Endodermal cell (in vitro differentiated cells): ENCODE data around the gene LHPP. TPM values are rescaled to one million over a fixed set of nuclear protein-coding genes. Genes with fewer than 3 reads are reported as not detected.
"Not testable (repeated sequence)": the region's sequence is repeated elsewhere in the genome, so short reads cannot be mapped to it uniquely, and the experiment has no call there.

ENCODE experiments used
- DNase-seq: peaks from one replicate; pipeline ENCODE4 v3.0.0-alpha.2; 2017
- H3K27ac ChIP-seq: 2 replicates; pipeline ENCODE4 v1.5.1; 2013; ENCODE audit warnings: mild to moderate bottlenecking, low read depth, low read length, moderate library complexity
- H3K27me3 ChIP-seq: 2 replicates; pipeline ENCODE4 v1.6.1; 2013; ENCODE audit warnings: mild to moderate bottlenecking, low read length, moderate library complexity; ENCODE audit not compliant: insufficient read depth, control insufficient read depth, poor library complexity, severe bottlenecking
- H3K36me3 ChIP-seq: 2 replicates; pipeline ENCODE4 v1.7.0; 2013; ENCODE audit warnings: mild to moderate bottlenecking, low read length, moderate library complexity; ENCODE audit not compliant: control insufficient read depth, insufficient read depth
- H3K4me1 ChIP-seq: one replicate; pipeline ENCODE4 v1.7.0; 2013; ENCODE audit warnings: low read length; ENCODE audit not compliant: control insufficient read depth, insufficient read depth
- H3K4me3 ChIP-seq: 2 replicates; pipeline ENCODE4 v1.5.1; 2013; ENCODE audit warnings: mild to moderate bottlenecking, low read length, moderate library complexity
- H3K9ac ChIP-seq: 2 replicates; pipeline ENCODE4 v1.6.1; 2013; ENCODE audit warnings: mild to moderate bottlenecking, low read length, moderate library complexity; ENCODE audit not compliant: poor library complexity, severe bottlenecking; ENCODE audit errors: extremely low read depth
- H3K9me3 ChIP-seq: 2 replicates; pipeline ENCODE4 v1.6.1; 2013; ENCODE audit warnings: mild to moderate bottlenecking, low read length, moderate library complexity; ENCODE audit not compliant: control insufficient read depth
- H3K27ac Mint-ChIP-seq: 2 replicates; pipeline ENCODE4 v1.8.0; 2020; ENCODE audit warnings: mixed read lengths
- H3K27me3 Mint-ChIP-seq: 2 replicates; pipeline ENCODE4 v1.8.0; 2021; ENCODE audit warnings: mild to moderate bottlenecking, mixed read lengths; ENCODE audit not compliant: insufficient read depth
- H3K36me3 Mint-ChIP-seq: 2 replicates; pipeline ENCODE4 v1.8.0; 2020; ENCODE audit warnings: low read depth, mixed read lengths
- H3K4me1 Mint-ChIP-seq: 2 replicates; pipeline ENCODE4 v1.8.0; 2020; ENCODE audit warnings: mixed read lengths
- H3K4me3 Mint-ChIP-seq: 2 replicates; pipeline ENCODE4 v1.8.0; 2020; ENCODE audit warnings: mild to moderate bottlenecking, moderate library complexity, mixed read lengths
- H3K9me3 Mint-ChIP-seq: 2 replicates; pipeline ENCODE4 v1.8.0; 2020; ENCODE audit warnings: mild to moderate bottlenecking, mixed read lengths
- WGBS, 2 experiments: methylation state at CpG; one replicate each; pipeline versions ENCODE4 v1.1.5 to v1.1.7; 2013; ENCODE audit warnings: missing lambda C conversion rate in 2 of 2, mixed read lengths in 1 of 2; ENCODE audit not compliant: insufficient coverage in 1 of 2, insufficient read length in 1 of 2; 5-methylcytosine and 5-hydroxymethylcytosine counted together
- total RNA-seq, 2 donors: library from RNA; stranded (reverse); fragmentation: NEBNext Ultra II Directional in 1 of 2; extraction: Animal tissue kit (Norgen Biotek cat#: 25700) in 1 of 2; gene quantifications; 2 replicates in 1 of 2; 3 replicates in 1 of 2; pipeline ENCODE4 v1.2.1, GENCODE V29; 2021
- TF ChIP-seq, protein P1 (sequence below): fragments of 200-600 bp; sonication (generic); conservative IDR thresholded peaks from 2 replicates; pipeline ENCODE4 v1.5.0; 2021; ENCODE audit warnings: antibody characterized with exemption, mild to moderate bottlenecking

LHPP gene
- total RNA-seq, 2 donors from 2014 or later, result 23.3 to 24.8 TPM

DNA sequence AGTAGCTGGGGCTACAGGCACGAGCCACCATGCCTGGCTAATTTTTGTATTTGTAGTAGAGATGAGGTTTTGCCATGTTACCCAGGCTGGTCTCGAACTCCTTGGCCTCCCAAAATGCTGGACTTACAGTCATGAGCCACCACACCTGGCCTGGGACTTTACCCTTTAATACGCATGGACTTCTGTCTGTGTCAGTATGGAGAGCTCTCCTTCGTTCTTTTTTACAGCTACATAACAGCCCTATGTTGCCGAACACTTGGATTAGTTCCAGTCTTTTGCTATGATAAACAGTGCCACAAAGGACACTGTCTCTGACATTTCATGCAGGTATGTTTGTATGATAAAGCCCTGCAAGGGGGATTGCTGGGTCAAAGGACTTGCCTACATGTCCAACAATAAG lies 32.0 kb upstream of the LHPP start:
- H3K4me1 Mint-ChIP-seq, result no peaks in the 10 kb centered on the region
- H3K27ac ChIP-seq, result no peak overlapping the region
- no peak for DNase-seq
- no peaks in the 10 kb centered on the region for H3K36me3 ChIP-seq
- H3K27ac Mint-ChIP-seq, result no peak overlapping the region
- H3K36me3 Mint-ChIP-seq, result no peaks in the 10 kb centered on the region
- H3K9me3 Mint-ChIP-seq, result no peaks in the 10 kb centered on the region
- no peaks in the 10 kb centered on the region for H3K27me3 ChIP-seq
- H3K4me3 ChIP-seq, result no peak overlapping the region
- H3K9ac ChIP-seq, result no peak overlapping the region
- no peaks in the 10 kb centered on the region for H3K9me3 ChIP-seq
- H3K4me1 ChIP-seq, result no peaks in the 10 kb centered on the region
- no peak overlapping the region for H3K4me3 Mint-ChIP-seq
- TF ChIP-seq, protein P1, sequence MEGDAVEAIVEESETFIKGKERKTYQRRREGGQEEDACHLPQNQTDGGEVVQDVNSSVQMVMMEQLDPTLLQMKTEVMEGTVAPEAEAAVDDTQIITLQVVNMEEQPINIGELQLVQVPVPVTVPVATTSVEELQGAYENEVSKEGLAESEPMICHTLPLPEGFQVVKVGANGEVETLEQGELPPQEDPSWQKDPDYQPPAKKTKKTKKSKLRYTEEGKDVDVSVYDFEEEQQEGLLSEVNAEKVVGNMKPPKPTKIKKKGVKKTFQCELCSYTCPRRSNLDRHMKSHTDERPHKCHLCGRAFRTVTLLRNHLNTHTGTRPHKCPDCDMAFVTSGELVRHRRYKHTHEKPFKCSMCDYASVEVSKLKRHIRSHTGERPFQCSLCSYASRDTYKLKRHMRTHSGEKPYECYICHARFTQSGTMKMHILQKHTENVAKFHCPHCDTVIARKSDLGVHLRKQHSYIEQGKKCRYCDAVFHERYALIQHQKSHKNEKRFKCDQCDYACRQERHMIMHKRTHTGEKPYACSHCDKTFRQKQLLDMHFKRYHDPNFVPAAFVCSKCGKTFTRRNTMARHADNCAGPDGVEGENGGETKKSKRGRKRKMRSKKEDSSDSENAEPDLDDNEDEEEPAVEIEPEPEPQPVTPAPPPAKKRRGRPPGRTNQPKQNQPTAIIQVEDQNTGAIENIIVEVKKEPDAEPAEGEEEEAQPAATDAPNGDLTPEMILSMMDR, result no peak
- WGBS, 2 experiments, result 70 to 87% methylated on average over 4 to 5 of the region's 5 CpGs
- H3K27me3 Mint-ChIP-seq, result no peaks in the 10 kb centered on the region

DNA sequence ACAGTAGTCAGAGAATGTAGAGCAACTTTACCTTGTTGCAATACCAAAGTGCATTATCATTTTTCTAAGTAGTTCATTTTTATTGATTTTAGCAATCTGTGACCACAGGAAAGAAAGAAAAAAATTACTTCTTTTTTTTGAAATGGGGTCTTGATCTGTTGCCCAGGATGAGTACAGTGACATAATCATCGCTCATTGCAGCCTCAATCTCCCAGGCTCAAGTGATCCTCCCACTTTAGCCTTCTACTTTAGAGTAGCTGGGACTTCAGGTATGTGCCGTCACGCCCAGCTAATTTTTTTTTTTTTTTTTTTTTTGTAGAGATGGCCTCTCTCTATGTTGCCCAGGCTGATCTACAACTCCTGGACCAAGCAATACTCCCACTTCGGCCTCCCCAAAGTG lies 31.5 kb upstream of the LHPP start:
- Mint-ChIP-seq H3K27ac (no peak overlapping the region), H3K9me3 (no peaks in the 10 kb centered on the region), H3K27me3 (no peaks in the 10 kb centered on the region), H3K4me1 (no peaks in the 10 kb centered on the region), H3K4me3 (no peak overlapping the region), H3K36me3 (no peaks in the 10 kb centered on the region)
- 95% methylated on average over 4 of the region's 4 CpGs; no CpG with 5 or more reads in 1 of the 2 experiments for WGBS, 2 experiments
- DNase-seq, result no peak
- Histone ChIP-seq H3K4me3 (no peak overlapping the region), H3K27ac (no peak overlapping the region), H3K27me3 (no peaks in the 10 kb centered on the region), H3K4me1 (no peaks in the 10 kb centered on the region), H3K36me3 (no peaks in the 10 kb centered on the region), H3K9ac (no peak overlapping the region), H3K9me3 (no peaks in the 10 kb centered on the region)
- TF ChIP-seq, protein P1, result no peak

DNA sequence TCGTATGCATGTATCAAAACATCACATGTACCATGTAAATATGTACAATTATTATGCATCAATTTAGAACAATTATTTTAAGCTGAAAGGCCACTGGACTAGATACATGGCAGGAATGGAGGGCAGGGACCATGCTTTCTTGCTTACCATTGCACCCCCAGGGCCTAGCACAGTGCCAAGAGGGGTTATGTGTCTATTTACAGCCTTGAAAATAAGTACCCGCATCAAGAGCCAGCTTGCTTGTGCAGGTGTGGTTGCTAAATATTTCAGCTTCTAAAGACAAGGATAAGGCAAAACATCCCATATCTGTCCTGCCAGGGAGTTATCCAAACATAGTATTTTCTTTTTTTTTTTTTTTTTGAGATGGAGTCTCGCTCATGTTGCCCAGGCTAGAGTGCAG lies 28.2 kb upstream of the LHPP start:
- Mint-ChIP-seq H3K4me3 (no peak overlapping the region), H3K27ac (no peak overlapping the region), H3K36me3 (no peaks in the 10 kb centered on the region), H3K9me3 (no peaks in the 10 kb centered on the region), H3K27me3 (no peaks in the 10 kb centered on the region), H3K4me1 (no peaks in the 10 kb centered on the region)
- TF ChIP-seq, protein P1, result no peak
- Histone ChIP-seq H3K4me3 (no peak overlapping the region), H3K4me1 (no peaks in the 10 kb centered on the region), H3K27me3 (no peaks in the 10 kb centered on the region), H3K9me3 (no peaks in the 10 kb centered on the region), H3K36me3 (no peaks in the 10 kb centered on the region), H3K27ac (no peak overlapping the region), H3K9ac (no peak overlapping the region)
- WGBS, 2 experiments, result 96 to 100% methylated on average over 2 to 3 of the region's 3 CpGs
- DNase-seq, result no peak

DNA sequence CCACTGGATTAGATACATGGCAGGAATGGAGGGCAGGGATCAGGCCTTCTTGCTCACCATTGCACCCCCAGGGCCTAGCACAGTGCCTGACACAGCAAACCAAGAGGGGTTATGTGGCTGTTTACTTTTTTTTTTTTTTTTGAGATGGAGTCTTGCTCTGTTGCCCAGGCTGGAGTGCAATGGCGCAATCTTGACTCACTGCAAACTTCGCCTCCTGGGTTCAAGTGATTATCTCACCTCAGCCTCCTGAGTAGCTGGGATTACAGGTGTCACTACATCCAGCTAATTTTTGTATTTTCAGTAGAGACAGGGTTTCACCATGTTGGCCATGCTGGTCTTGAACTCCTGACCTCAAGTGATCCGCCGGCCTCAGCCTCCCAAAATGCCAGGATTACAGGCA lies 25.9 kb upstream of the LHPP start:
- H3K4me1 Mint-ChIP-seq, H3K4me3 Mint-ChIP-seq, H3K36me3 Mint-ChIP-seq, H3K27me3 Mint-ChIP-seq, H3K9me3 ChIP-seq, DNase-seq, H3K27ac ChIP-seq, H3K9me3 Mint-ChIP-seq, H3K4me1 ChIP-seq, H3K36me3 ChIP-seq, H3K9ac ChIP-seq, H3K27ac Mint-ChIP-seq, H3K4me3 ChIP-seq, H3K27me3 ChIP-seq: not testable (repeated sequence)
- 94 to 96% methylated on average over 2 to 4 of the region's 4 CpGs for WGBS, 2 experiments
